ENCODE data around the gene SLIT1.

SLIT1 gene

DNA sequence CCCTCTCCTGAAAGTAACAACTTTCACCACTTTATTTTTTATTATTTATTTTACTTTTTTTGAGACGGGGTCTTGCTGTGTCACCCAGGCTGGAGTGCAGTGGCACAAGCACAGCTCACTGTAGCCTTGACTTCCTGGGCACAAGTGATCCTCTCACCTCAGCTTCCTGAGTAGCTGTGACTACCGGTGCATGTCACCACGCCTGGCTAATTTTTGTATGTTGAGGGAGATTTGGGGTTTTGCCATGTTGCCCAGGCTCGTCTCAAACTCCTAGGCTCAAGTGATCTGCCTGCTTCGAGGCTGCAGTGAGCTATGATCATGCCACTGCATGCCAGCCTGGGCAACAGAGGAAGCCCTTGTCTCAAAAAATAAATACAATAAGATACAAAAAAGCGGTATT lies 14.9 kb upstream of the SLIT1 start:
- no peak for DNase-seq

DNA sequence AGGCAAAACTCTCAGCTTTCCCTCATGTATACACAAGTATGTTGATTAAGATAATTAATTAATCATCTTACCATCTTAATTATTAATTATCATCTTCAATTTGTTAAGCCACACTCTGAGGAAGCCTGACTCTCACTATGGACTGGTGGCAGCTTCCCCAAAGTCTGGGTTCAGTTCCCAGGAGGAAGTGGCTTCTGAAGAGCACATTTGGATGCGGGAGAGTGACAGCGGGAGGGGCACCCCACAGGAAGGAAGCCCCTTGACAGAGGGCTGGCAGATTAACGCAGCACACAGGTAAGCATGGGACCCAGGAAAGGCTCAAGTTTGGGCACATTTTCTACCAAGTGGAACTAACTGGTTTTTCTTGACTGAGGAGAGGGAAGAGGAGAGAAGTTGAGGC lies 13.4 kb upstream of the SLIT1 start:
- no peak for DNase-seq

DNA sequence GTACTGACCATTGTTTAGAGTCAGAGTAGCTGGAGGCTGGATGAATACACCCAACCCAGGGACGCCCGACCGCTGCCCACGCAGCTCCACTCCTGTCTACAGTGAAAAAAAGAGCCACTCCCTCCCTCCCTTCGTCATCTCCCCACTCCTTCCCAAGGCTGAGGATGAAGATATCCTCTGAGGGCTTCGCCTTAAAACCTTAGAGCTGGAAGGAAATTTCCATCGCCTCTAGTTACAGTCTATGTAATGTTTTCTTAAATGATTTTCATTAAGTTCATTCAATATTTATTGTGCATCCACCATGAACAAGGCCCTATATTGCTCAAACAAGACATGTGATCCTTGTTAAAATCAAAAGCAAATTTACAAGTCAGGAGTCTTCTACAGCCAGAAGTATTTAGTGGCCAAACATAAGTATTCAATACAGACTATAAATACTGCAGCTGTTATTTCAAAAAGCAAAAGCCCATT lies 11.3 kb upstream of the SLIT1 start:
- no peak for DNase-seq

DNA sequence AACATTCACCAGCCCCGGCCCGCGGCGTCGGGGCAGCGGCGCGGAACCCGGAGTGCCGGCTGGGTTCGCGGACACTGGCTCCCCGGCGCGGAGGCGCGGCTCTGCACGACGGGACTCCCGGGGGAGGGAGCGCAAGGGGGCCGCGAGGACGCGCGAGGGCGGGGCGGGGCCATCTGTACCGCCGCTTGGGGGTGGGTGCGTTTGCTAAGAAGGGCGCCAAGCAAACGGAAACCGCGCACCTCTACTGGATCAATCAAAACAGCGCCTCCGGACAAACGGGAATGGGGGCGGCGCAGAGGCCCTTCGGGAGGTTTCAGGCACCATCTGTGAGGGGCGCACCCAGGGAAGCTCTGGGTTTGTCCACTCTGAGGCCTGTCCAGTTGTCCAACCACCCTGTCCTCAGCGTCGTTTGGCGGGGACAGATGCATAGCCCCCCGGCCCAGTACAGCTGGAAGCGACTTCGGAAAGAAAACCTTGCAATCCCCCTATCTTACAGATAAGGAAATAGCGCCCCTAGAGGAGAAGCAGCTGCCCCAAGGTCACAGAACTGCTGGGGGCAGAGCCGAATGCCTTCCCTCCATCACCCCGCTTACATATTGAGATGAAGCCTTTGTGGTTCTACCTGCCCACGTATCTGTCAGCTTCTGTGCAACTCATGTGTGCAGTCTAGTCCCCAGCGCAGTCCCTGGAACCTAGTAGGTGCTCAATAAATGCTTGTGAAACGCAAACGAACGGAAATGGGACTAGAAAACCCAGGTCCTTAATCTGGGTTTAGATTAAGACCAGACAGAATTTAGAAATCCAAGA lies 10.7 kb upstream of the SLIT1 start:
- peak; percentile 66 to 88 for DNase-seq

DNA sequence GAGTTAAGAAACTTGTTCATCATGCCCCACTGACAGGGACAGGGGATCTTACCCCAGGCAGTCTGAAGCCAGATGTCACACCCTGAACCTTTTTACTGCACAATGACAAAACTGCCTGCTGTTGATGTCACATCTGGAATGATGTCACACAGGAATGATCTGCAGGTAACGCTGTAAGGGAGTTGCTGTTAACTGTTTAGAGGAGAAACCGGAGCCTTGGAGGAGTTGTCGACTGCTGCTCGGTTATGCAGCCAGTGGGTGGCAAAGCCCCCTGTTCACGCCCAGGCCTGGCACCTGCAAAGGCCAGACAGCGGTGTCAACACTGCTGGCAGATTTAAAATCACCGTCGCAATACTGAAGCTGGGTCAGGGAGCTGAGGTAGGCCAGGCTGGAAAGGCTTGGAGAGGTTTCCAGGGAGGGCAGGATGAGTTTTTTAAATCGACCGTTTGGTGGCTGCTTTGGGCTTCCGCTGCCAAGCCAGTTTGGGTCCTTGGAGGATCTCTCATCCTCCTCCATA lies 10.0 kb upstream of the SLIT1 start:
- DNase-seq, result no peak

DNA sequence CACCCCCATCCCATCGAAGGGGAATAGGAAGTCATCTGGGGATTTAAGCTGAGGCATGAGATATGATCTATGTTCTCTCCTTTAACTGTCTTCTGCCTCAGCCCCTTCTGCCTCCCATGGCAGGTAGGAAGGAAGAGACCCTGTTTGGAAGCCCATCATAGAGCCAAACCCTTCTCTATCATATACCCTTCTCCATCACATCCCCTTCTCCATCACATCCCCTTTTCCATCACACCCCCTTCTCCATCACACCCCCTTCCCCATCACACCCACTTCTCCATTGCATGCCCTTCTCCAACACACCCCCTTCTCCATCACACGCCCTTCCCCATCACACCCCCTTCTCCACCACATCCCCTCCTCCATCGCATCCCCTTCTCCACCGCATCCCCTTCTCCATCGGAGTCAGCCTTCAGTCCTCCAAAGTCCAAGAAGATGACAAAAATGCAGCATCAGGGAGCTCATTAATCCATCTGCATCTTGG lies 7.2 kb upstream of the SLIT1 start:
- no peak for DNase-seq

DNA sequence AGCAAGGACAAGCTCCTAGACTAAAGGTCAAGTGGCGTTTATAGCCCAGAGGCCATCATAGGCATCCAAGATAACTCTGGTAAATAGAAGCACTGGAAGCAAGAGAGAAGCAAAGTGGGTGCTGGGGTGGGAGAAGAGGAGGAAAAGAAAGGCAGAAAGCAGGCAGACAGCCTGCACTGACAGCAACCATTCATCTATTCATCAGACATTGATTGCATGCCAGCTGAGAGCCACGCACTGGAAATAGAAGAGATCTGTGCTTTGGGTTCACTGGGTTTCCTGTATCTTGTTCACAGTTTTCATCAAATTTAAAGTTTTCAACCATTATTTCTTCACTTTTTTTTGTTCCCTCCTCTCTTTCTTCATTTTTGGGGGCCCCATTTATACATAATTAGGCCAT lies 4.7 kb upstream of the SLIT1 start:
- no peak for DNase-seq

DNA sequence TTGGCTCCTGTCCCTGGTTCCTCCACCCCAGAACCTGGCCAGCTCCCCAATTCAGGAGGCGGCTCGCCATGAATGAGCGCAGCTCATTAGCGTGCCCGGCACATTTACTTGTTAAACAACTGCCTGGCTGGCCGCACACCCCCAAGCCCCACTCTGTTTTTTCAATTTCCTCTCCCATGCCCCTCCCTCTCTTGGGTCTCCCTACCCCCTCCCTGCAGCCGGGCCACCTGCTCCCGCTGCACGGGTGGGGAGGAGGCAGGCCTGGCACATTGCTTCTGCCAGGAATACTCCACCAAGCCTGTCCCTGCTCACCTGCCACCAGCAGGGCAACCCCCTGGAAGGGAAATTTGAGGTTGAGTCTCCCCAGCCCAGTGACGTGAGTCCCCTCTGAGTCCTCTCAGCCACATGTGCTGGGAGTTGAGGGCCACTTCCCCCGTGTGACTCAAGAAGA lies 2.5 kb upstream of the SLIT1 start:
- DNase-seq, result peak; percentile 36 to 80

DNA sequence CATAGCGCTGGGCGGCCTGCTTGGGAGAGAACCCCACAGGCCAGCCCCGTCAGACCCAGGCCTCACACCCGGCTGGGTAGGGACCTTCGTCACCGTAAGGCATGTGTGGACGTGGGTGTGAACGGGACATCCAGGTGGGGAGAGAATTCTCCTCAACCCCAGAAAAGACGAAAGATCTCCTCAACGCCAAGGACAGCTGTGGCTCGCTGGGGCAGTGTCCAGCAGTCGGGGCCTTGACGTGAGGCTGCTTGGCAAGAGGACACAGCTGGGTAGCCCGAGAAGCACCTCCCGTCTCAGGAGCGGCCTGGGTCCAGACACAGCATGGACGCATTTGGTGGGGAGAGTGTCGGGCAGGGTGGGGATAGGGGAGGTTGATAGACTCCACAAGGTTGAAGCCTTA lies 1.2 kb upstream of the SLIT1 start:
- DNase-seq, result no peak

DNA sequence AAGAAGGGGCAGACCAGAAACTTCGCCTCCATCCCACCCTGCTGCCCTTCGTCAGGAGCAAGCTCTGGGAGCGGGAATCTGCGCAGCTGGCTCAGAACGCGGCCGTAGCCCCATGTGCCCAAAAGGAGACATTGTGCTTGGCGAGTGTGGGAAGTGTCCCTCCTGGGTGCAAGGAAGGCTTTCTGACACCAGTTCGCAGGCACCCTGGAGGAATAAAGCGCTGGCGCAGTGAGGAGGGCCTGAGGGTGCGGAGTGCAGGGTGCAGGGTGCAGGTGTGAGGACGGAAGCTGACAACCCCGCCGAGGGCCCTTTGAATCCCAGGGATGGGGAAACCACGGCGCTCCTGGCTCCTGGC lies 811 bp downstream of the SLIT1 start:
- DNase-seq, result peak in 1 of 2 experiments; percentile 62

DNA sequence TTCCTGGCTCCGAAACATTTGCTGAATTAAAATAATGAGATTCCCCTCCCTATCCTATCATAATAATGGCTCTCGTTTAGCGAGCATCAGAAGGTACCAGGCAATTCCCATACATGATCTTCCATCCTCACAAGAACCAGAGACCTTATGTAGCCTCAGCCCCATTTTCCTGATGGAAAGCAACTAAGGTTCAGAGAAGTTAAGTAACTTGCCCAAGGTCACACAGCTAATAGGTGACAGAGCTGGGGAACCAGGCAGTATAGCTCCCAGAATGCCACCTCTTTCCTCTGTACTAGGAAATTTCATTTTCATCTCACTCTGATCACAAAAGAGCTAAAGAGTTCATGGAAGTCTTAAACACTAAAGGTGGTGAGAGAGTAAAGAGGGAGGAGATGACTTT lies 2.4 kb downstream of the SLIT1 start:
- no peak for DNase-seq

DNA sequence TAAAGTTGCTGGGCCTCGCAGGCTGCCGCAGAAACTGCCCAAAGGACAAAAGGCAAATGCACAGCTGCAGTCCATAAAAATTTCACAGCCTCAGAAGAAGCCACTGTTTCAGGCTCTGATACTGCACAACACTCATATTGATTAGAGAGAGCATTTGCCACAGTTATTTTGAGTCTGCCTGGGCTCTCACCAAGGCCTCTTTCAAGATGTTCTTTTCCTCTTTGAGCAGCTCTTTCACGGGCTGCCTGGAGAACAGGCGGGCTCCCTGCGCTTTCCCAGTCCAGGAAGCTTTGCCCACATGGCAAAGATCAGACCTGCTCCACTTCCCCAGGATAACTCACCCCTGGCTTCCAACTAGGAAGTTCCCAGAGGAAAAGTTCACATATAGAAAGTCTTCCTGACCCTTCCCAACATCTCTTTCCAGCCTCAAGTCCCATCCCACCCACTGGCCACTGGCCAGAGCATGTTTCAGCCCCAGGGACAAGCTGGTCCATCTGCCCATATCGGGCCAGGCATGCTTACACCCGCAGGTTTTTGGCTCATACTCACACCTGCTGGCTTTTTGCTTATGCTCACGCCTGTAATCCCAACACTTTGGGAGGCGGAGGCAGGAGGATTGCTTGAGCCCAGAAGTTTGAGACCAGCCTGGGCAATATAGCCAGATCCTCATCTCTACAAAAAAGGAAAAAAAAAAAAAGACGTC lies 3.3 kb downstream of the SLIT1 start:
- no peak for DNase-seq

DNA sequence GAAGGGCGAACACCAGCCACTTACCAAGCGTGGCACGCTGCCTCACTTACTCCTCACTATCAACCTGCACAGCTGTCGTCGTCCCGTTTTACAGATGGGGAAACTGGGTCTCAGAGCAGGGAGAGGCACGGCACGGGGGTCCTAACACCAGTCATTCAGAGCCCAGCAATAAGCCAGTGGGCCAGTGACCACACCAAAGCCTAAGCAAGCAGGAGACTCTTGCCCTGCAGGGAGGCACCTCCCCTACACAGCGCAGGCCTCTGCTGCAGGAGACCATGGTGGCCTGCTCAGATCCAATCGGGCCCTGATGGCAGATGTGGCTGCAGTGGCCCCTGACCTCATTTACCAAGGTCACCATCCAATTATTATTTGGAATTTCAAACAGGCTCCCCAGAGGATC lies 4.8 kb downstream of the SLIT1 start:
- no peak for DNase-seq

DNA sequence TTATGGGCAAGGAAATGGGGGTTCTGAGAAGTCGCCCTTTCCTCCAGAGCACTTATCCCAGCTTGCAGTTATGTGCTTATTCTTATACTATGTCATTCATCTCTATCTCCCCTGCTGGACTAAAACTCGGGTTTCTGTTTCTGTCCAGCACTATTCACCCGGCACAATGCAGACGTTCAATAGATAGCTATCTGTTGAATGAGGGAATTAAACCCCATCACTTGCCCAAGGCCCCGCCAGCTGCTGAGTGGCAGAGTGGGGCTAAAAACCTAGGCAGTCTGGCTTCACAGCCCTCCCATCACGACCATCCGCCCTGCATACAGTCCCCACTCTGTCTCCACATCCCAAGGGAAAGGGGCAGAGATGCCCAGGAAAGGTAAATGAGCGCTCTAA lies 5.4 kb downstream of the SLIT1 start:
- no peak for DNase-seq

DNA sequence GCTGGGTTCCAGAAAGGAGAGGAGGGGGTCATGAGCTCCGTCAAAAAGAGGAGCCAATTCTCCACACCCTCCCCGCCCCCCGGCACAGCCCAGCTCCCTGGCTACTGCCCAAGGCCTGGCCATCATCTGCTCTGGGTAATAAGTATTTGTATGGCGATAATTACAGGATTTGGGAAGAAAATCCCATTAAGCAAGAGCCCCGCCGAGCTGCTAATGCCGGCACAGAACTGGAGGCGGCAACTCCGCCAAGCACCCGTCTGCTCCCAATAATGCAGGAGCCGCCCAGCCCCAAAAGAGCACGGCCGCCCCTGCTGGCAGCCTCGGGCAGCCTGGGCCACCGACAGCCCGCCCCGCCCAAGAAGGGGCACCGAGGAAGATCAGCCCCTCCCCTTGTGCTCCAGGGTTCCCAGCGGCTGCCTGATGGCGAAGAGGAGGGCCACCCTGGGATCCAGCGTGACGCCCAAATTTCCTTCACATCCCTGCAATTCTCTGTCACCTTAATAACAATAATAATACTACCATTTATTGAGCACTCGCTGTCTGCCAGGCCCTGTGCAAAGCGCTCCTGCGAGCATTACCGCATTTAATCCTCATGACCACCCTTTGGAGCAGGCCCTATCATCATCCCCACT lies 5.9 kb downstream of the SLIT1 start:
- DNase-seq, result no peak

DNA sequence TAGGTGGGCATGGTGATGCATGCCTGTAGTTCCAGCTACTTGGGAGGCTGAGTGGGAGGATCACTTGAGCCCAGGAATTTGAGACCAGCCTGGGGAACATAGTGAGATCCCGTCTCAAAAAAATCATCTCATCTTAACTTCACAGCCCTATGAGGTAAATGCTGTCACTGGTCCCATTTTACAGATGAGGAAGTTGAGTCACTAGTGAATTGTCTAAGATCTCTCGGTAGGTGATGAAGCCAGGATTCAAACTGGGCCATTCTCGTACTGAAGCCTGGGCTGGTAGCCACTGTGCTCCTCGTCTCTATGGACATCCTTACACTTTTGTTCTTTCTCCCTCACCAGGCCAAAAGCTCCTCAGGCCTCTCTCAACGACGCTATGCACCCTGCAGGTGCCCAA lies 6.4 kb downstream of the SLIT1 start:
- DNase-seq, result no peak

DNA sequence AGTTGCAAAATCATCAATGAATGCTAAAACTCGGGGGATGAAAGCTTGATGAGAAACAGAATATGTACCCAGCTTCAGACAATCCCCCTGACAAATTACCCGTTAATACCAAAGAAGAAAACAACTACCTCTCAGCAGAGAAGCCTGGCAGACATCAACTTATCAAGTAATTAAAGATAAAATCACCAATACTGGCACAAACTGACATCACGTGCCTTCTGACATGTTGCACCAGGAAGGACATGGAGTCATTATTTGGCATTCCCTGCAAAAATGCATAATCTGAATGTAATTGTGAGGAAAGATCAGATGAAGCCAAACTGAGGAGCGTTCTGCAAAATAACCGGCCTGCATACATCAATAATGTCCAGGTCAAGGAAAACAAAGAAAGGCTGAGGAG lies 7.7 kb downstream of the SLIT1 start:
- DNase-seq, result no peak

DNA sequence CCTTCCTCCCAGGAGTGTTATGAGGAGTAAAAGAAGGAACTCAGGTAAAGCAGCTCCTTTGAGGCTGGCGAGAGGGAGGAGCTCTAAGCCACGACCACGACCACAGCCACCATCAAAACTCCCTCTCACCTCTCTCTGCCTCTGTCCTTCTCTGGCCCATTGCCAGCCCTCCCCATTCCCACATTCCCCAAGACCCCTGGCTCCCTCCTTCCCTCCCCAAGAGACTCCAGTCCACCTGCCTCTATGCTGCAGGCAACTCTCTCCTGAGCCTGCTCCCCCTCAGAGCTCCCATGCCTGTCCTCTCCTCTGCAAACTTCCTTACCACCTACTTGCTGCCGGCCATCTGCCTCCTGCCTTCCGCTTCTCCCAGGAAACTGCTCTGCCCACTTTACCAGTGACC lies 9.5 kb downstream of the SLIT1 start:
- no peak for DNase-seq

DNA sequence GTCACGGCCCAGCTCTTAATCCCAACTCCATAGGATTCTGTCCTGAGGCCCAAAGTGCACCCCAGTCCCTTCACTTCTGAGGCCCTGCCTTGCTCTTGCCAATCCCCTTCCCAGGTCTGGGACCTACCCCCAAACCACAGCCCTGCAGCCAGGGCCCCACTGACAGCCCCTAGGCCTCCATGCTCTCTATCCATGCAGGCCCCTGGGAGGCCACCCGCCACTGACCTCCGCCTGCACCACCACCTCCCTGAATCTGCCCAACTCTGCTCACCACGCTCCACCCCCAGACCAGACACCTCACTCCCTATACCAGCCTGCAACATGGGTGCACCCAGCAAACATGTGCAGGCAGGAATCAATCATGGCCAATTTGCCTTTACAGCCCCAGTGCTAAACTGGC lies 10.2 kb downstream of the SLIT1 start:
- DNase-seq, result peak in 1 of 2 experiments; percentile 16

DNA sequence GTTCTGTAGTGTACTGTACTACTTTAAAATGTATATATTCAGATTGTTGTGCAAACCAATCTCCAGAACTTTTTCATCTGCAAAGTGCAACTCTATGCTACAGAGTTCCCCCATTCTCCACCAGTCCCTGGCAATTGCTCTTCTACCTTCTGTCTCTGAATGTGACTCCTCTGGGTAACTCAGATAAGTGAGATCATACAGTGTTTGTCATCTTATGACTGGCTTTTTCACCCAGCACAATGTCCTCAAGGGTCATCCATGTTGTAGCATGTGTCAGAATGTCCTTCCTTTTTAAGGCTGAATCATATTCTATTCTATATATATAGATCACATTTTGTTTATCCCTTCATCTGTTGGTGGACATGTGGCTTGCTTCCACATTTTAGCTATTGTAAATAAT lies 10.8 kb downstream of the SLIT1 start:
- DNase-seq, result no peak

DNA sequence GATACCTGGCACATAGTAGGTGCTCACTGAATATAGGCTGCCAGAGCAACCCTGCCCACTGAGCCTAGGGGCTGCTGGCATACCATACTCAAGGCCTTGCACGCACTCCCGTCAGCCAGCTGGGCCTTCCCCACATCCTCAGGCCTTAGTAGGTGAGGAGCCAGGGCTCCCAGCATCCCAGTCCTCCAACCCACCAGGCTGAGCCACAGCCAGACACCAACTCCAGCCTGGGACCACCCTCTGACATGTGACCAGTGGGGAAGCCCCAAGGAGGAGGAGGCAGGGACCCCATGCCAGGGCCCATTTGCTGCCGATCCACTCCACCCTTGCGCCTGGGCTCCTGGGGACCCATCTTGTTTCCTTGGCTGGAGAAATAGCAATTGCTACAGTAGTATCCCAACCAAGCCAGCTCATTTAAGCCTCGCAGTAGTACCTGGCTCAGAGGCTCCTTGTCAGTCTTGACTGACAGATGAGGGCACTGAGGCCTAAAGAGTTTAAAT lies 11.4 kb downstream of the SLIT1 start:
- no peak for DNase-seq

DNA sequence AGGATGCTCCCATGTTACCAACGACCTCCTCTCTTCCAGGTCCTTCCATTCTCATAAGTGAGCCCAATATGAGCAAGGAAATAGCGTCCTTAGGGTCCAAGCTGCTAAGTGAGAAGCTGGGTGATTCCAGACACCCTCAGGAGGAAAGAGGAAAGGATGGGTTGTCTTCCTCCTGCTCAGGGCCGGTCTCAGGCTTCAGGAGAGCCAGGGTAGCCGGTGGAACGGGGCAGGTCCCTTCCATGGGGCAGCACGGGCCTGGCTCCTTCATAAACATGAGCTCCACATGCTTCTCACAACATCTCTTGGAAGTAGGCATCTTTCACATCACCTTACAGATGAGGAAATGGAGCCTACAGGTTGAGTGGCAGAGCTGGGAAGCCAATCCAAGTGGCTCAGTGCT lies 12.7 kb downstream of the SLIT1 start:
- no peak for DNase-seq

DNA sequence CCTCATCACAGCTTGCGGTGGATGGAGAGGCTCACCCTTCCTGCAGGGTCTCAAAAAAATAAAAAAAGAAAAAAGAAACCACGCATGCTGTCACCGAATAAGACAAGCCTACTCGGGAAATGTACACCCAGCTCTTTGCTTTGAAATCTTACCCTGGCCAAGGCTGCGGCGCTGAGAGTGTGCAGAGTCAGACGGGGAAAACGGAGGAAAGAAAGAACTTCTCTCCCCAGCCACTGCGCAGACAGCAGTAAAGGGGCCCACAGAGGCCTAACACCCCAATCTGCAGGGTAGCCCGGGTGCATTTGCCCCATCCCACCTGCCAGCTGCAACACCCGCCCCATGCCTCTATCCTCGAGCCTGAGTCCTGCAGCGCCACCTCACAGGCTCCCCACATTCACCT lies 14.8 kb downstream of the SLIT1 start:
- DNase-seq, result no peak

All from NCI-H526 (cell line).